Hippocampal formation (tissue), 2 donors: ENCODE measurements around the gene SOBP.
A peak's percentile ranks its signal among the peaks of the same experiment; 100 is the strongest.

ENCODE experiments used
- DNase-seq, 2 donors: peaks; one replicate each; lab custom pipeline; 2025; lab: John Stamatoyannopoulos, UW

The SOBP gene

DNA sequence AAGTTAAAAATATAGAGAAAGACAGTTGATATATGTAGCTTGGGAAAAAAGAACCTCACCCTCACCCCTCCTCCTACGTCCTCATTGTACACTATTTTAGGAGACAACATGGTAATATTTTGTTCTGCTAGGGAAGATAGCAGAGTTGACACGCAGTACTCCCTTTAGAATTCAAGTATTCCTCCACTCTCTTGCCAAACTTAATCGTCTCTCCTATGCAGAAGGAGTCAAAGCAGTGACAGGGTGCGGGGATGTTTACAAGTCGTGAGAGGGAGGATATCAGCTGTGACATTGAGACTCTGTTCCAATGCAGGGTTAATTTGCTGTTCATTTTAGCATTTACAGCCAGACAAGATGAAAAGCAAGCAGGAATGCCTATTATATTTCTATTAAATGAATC, 97.5 kb downstream of the SOBP start:
- DNase-seq: no peak

DNA sequence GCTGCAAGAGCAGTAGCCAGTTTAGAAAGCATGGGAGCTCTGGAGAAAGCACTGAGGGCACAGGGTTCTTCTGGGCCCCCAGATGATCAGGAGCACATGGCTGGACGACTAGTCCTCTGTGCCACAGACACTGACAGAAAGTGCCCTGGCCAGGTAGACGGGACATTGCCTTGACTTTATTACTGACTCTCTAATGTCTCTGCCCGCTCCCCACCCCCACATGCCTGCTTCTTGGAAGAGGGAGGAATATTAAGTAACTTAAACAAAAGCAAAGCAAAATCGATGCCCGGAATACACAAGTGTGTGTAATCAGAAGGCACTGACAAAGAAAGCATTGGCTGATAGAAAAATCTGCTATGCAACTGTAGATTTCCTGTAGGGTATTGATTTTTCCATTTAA, 99.3 kb downstream of the SOBP start:
- no peak for DNase-seq

DNA sequence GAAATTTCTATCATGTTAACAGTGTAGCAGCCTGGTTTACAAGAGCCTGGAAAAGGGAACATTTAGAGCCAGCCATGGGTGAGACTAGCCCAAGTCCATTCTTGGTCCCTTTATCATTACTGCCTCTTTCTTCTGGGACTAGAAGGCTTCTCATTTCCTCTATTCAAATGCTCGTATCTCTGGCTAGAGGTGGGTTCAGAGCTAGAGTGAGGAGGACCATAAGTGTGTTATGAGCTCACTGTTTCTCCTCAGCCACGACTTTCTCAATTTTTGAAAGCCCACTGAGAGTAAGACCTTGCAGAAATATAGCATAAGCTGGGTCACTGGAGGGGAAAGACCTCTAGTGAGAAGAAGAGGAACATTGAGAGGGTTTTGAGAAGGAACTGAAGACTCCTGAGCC, 100.0 kb downstream of the SOBP start:
- no peak for DNase-seq

DNA sequence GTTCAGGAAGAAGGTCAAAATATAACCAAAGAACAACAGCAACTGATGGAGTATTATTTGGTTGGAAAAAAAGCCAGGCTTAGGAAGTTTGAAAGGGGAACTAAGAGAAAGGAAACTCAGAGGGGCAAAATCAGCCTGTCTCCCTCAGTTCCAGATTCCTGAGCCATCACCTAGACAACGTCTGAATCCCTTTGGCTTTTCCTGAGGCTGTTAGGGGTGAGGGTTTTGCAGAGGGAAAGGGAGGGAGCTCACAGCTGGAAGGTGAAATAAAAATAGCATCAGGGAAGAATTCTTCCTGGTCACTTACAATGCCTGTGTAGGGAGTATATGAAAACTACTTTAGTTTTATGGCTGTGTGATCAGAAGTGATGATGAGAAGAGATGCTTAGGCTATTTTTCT, 100.5 kb downstream of the SOBP start:
- DNase-seq: no peak

DNA sequence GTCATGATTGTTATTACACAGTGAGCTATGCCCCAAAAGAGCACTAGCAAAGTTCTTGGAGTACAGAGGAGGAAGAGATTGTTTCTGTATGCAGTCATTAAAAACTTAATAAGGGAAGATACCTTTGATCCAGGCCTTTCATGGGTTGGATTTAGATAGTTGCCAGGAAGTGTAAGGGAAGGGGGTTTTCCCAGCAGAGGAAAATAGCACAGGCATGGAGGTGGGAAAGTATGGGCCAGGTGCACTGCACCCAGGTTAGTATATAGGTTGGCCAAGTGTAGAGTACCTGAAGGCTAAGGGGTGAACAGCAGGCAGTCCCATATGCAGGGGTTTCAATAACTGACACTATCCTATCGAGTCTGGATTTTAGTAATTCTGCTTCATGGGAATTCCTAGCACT, 101.4 kb downstream of the SOBP start:
- DNase-seq: no peak

DNA sequence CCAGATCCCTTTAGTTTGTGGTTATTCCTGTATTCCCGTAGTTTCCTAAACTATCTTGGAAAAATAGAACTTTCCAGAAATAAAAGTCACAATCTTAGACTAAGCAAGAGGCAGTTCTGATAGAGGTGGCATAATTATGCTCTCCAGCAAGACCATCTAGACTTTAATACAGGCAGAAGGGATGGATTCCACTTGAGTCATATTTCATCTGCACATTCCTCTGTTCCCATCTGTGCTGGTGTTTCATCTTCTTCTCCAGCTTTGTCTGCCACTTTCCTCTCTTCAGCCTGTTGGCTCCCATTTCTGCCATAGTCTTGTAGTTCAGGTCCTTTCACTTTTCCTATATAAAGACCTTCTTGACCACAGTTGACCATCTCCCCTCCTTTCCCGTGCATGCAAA, 102.9 kb downstream of the SOBP start:
- DNase-seq: no peak

DNA sequence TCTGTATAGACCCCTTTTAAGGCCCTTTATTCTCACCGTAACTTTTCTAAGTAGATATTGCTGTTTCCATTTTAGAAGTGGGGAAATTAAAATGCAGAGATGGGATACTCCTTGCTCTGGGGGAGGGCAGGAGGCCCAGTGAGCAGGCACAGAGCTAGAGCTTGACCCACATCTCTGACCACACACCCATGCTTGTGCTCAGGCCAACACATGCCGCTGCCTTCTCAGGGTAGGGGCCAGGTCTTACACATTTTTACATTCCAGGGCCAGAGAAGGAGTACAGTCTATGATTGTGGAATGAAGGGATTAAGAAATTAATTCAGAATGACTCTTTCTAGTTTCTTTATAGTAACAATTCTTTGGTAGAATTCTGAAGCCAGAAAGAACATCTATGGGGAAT, 104.8 kb downstream of the SOBP start:
- DNase-seq: no peak

DNA sequence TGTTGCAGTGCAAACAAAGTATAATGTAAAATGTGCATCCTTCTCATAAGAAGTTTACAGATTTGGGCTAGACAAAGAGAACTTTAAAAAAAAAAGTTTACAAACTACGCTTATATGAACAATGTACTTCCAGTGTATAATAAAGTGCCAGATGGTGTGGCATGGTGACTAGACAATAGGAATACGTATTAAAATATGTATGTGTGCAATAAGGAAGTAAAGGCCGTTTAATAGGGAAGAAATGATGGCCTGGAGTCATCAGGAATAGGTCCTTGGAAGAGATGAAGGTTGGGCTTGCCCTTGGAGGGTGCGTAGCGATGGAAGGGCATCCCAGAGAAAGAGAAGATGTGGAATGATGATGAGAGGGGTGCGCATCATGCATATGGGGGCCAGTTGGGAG, 108.2 kb downstream of the SOBP start:
- DNase-seq: no peak

DNA sequence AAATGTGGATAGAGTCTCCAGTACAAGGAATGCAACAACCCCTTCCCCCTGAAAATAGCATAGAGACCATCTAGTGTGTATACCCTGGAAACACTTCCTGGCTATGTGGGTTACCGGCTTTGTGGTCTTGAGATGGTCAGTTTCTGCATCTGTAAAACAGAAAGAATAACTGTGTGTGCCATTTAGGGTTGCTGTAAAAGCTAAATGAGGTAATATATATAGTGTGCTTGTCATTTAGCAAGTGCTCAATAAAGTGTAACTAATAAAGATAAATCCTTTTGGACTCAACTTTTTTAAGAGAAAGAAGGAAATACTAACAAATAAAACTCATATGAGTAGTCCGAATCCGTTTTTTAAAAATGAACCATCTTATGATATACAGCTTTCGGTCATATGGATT, 109.1 kb downstream of the SOBP start:
- DNase-seq: no peak

DNA sequence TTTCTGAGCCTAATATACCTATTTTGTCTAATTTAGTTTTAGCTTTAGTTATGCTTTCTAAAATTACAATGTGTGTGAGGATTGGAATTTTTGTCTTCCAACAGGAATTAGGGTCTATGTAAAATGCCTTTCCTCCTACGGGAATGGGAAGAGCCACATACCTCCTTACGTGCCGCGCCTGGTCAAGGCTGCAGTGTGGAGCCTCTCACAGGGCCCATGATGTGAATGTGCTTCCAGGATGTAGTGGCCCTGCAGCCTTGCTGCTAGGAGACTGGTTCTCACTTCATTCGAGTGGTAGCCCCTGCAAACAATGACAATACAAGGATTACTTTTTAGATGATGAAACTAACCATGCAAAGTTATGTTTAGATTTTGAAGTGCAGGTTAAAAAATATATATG, 110.2 kb downstream of the SOBP start:
- no peak for DNase-seq

DNA sequence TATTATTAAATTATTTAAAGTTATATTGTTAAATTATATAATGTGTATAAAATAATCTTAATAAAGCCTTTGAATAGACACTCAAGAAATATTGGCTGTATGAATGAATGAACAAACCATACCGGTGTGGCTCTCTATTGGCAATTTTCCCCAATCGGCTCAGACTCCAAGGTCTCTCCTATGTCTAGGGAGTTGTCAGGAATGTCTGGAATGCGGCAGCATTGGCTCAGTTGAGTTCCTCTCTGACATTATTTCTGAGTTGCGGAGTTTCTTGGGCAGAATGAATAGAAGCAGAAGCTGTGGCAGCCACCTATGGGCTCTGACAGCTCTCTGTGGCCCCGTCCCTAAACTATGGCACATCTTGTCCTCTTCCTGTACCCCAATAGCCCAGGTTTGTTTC, 111.0 kb downstream of the SOBP start:
- DNase-seq: no peak

DNA sequence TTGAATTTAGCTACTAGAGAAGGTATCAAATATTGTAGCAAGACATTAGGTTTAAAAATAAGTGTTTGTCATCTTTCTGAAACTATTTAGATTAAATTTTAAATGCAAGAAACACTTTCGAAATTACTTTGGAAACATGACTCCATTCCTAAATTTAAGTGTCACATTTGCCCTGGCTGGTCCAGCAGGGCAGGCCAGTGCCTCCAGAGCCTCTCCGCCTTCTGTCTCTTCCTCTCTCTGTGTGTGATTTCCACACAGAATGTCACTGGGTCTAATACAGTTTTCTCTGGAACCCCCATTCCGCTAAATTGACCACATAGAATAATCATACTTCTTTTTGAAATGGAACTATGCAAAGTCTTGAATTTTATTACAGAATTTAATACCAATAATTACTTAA, 111.5 kb downstream of the SOBP start:
- DNase-seq: no peak

DNA sequence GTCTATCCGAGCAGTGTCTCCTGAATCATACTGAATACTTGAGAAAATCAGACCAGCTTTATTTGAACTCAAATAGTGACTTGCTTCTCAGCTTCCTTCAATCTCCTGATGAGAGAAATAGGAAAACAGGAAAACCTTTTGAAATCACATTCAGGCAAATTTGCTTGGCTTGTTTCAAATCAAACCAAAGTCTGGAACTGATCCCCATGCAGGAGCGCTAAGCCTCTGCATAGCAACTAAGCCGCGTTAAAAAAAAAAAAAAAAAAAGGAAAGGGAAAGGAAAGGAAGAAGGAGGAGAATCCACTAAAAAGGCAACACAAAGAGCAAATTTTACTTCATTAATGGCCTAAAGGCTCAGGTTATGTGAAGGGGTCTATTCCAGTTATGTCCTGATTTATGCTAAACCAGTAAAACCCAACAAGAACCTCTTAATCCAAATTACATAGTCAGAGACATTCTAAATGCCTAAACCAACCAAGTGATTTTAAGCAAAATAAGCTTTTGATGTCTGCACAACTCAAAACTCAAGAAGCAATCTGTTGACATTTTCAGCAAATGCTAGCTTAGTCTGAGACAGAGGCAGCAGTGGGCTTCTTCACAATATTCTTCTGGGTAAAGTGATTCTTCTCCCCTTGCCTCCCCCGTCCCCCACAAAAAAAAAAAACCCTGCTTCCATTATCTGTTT, 112.5 kb downstream of the SOBP start:
- no peak for DNase-seq

DNA sequence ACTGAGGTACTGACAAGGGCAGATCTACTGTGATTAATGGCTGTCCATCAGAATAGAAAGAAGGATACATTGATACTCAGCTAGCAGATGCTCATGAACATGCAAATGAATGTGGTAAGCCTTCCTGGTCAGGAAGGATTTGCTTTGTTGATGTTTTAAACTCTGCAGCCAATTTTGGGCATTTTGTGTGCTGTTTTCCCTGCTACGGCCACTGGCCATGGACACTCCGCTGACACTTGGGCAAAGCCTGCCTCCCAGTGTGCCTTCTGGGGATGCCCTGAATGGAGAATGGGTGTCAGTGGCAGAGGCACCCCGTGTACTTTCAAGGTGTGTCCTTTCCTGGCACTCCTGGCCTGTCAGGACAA, 113.1 kb downstream of the SOBP start:
- DNase-seq: peak; percentile 27 to 44

DNA sequence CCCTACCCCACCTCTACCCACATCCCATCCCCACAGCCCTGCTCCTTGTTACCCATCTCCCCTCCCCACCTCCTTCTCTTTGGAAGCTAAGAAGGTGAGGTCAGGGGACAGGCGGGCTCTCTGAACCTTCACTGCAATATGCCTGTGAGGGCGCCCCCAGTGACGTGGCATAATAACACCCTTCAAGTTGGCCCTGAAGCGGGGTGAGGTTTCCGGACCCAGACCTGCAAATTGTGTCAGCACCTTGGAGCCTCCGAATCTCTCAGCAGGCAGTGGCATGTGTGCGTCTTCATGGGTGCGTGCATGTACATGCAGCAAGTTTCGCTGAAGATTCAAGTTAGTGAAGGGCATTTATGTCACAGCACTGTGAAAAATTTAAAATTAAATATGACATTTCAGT, 114.6 kb downstream of the SOBP start:
- DNase-seq: no peak

DNA sequence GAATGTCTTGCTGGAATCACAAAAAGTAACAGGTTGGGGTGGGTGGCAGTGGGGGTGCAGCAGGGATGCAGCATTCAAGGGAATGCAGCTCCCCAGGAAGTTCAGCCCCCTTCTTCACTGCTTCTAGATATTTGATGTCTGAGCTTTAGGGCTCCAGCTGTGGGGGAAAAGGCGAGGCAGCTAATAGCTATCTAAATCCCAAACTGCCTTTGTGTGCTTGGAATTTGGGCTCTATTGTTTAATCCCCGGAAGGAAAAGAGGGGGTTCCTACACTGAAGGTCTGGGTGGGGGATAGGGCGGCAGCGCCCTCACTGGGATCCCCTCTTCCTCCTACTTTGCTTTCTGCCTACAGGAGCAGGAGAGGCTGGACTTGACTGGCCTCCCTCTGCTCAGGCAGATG, 116.5 kb downstream of the SOBP start:
- DNase-seq: no peak

DNA sequence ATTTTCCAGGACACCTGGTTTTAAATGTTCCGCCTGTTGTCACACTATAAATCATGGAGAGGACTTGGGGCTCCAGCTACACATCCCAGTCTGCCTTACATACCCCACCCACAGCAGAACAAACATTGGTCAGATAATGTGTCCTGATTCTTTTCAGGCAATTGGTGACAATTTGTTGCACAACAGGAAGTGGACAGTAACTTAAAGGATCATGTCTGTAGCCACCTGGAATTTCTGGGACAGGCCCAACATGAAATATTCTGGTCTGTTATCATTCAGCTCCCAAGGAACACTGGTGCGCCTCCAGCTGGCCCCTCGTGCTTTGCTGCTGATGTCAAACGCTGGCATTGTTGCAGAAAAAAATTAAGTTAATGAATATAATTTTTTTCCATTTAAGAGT, 117.2 kb downstream of the SOBP start:
- no peak for DNase-seq

DNA sequence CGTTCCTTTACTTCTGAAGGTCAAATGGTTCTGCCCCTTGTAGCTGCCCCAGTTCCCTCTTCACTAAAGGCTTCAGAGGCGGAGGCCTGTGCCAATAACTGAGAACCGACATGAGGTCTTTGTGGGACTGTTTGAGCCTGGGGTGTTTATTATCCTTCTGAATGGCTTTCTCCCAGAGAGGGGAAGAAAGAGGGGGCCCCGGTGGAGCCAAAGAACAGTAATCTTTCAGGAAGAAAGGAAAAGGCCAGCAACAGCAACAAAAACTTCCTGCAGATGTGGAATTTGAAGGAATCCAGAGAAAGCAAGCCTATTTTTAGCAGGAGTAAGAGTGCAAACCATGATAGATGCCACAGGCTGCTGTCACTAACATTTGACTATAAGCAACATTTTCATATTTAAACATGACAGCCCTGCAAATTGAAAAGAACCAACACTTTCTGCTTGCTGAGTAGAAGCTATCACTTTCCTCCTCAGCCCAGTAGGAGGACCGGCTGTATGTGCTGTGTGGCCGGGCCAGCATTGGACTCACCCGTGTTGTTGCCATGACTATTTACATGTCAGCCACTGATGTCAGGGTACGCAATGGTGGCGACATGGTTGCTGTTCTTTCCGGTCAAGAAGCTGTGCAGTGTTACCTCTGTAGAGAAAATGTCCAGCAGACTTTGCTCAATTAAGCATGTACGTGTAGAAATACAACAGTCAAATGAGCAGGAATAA, 121.3 kb downstream of the SOBP start:
- no peak for DNase-seq

DNA sequence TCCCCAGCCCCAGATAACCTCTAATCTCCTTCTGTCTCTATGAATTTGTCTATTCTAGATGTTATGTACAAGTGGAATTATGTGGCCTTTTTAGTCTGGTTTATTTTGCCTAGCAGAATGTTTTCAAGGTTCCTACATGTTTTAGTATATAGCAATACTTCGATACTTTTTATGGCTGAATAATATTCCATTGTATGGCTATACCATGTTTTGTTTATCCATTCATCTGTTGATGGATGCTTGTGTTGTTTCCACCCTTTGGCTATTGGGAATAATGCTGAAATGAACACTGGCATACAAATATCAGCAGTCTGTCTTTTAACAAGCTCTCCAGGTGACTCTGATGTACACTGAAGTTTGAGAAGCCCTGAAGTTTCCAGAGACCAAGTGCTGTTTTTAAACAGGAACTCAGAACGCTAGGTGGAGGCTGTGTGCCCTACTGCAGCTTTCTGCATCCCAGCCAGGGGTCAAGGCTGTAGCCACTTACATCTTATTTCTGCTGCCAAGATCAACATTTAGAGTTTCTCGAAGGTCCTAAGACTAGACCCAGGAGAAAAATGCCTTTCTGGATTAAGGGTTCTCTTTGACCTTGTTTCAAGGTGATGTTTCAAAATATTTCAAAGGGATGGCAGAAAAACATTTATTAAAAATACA, 123.0 kb downstream of the SOBP start:
- no peak for DNase-seq

DNA sequence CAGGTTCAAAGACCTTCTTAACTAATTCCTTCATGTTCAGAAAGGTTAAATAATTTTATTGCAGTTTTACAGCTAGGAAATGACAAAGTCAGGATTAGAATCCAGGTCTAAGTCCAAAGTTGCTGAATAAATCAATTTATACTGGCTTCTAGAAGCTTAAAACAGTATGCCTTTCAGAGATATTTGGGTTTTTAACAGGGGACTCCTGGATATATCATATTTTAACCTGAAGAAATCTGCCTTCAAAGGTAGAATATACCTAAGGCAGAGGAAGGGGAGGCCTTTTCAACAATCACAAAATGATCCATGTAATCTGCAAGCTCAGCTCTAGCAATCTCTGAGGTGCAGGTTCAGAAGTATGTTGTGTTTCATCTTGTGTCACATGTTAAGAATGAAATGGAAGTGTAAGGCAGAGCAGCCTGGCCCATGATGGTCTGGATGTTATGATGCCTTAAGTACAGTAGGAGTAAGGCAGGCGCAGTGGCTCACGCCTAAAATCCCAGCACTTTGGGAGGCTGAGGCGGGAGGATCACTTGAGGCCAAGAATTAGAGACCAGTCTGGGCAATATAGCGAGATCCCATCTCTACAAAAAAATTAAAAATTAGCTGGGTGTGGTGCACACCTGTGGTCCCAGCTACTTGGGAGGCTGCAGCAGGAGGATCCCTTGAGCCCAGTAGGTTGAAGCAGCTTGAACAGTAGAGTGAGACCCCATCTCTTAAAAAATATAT, 123.9 kb downstream of the SOBP start:
- no peak for DNase-seq

DNA sequence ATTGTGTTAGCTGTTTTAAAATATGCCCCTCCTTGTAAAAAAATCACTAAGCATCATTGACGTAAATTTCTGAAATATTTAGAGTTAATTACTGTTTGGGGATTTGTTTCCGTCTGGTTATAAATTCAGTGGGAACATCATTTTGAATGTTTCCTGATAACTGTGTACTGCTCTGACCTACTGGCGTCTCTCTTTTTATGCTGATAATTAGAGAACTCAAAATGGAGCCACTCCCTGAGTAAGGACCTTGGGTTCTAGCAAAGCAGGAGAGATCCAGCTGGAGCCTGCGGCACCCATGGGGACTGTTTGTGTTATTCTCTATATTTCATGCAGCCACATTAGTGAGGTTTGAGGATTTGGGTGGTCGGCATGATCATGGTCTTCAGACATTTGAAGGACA, 124.9 kb downstream of the SOBP start:
- no peak for DNase-seq

DNA sequence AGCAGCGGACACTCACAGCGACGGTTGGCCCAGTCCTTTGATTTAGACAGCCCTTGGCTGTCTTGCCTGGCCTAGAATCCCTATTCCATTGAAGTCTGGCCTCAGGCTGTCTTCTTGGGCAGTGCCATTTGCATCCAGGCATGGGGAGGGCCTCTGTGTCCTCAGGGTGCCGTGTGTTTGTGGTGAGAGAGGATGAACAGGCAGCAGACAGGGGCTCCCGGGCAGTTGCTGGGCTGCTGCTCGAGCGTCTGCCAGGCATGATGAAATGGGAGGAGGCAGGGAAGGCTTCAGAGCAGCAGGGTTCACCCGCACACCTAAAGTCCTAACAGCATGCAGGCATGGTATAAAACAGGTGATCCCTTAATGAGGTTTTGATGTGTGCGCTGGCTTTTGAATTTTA, 126.9 kb downstream of the SOBP start:
- no peak for DNase-seq
